GM12878 (cell line): Measurements from ENCODE around the gene FOXJ1. TPM values are rescaled to one million over a fixed set of nuclear protein-coding genes. Genes with fewer than 3 reads are reported as not detected.

Experiments
- ATAC-seq: fragments of 200-7000 bp; cut with Tn5 transposase; 3 replicates; pipeline ENCODE4 v1.9.1; 2020; ENCODE audit warnings: mild to moderate bottlenecking, moderate library complexity
- BruUV-seq: library from RNA; stranded (reverse); fragments of 400-500 nt; replicated peaks from 2 replicates; lab custom pipeline; 2021; lab: Mats Ljungman, UMichigan
- CTCF ChIA-PET: fragments of 300-600 bp; sonication (Branson Sonifier 250); formaldehyde crosslinking; extraction: SDS; loops from one replicate; lab custom pipeline; 2021; ENCODE audit warnings: inconsistent platforms; lab: Yijun Ruan, JAX
- POLR2A ChIA-PET: fragments of 350-600 bp; formaldehyde crosslinking; extraction: SDS; loops from one replicate; lab custom pipeline; 2021; ENCODE audit warnings: inconsistent platforms; lab: Charles Lee
- RAD21 ChIA-PET: fragments of 300-600 bp; sonication (Branson Sonifier 250); formaldehyde crosslinking; loops from one replicate; lab custom pipeline; 2023; ENCODE audit warnings: antibody characterized with exemption; ENCODE audit not compliant: unreplicated experiment; lab: Charles Lee
- SMC1A ChIA-PET: fragments of 300-600 bp; sonication (Branson Sonifier 250); formaldehyde crosslinking; loops from one replicate; lab custom pipeline; 2023; ENCODE audit not compliant: unreplicated experiment, uncharacterized antibody; lab: Charles Lee
- DNase-seq: peaks from one replicate; pipeline ENCODE4 v3.0.0-alpha.2; 2011; ENCODE audit warnings: low read depth, low spot score
- FAIRE-seq: peaks from 3 replicates; lab custom pipeline; 2011; peaks lifted over from hg19 to GRCh38; lab: Jason Lieb, UNC
- H2AFZ ChIP-seq: 2 replicates; pipeline ENCODE4 v1.6.0; 2011; ENCODE audit warnings: low read depth, low read length, control low read depth; ENCODE audit not compliant: control insufficient read depth
- H3K27ac ChIP-seq: 2 replicates; pipeline ENCODE4 v1.5.1; 2011; ENCODE audit warnings: control low read depth; ENCODE audit not compliant: control insufficient read depth, insufficient read depth
- H3K27me3 ChIP-seq, 2 experiments: replicated peaks in 1 of 2; 2 replicates each; pipeline versions ENCODE4 v1.6.0 to v1.6.1; 2011; ENCODE audit warnings: low read length in 1 of 2; ENCODE audit not compliant: control insufficient read depth in 2 of 2, insufficient read depth in 2 of 2
- H3K36me3 ChIP-seq, 2 experiments: 2 replicates each; pipeline ENCODE4 v1.5.1; 2011; ENCODE audit warnings: low read length in 1 of 2; ENCODE audit not compliant: control insufficient read depth in 2 of 2, insufficient read depth in 2 of 2
- H3K4me1 ChIP-seq: 2 replicates; pipeline ENCODE4 v1.6.1; 2011; ENCODE audit warnings: mild to moderate bottlenecking, low read length, moderate library complexity, mixed read lengths; ENCODE audit not compliant: control insufficient read depth, insufficient read depth
- H3K4me2 ChIP-seq: 2 replicates; pipeline ENCODE4 v1.6.0; 2011; ENCODE audit warnings: control low read depth; ENCODE audit not compliant: control insufficient read depth, insufficient read depth
- H3K4me3 ChIP-seq: fragments of 200-600 bp; sonication (generic); 2 replicates; pipeline ENCODE4 v1.5.1; 2016
- H3K79me2 ChIP-seq: 2 replicates; pipeline ENCODE4 v1.6.0; 2011; ENCODE audit warnings: low read length; ENCODE audit not compliant: control insufficient read depth, insufficient read depth
- H3K9ac ChIP-seq: 2 replicates; pipeline ENCODE4 v1.8.0; 2011; ENCODE audit warnings: low read length, control low read depth, mixed read lengths; ENCODE audit not compliant: control insufficient read depth, insufficient read depth
- H3K9me3 ChIP-seq: replicated peaks from 3 replicates; pipeline ENCODE4 v1.5.1; 2011; ENCODE audit warnings: mild to moderate bottlenecking, low read length; ENCODE audit not compliant: control insufficient read depth, insufficient read depth
- H4K20me1 ChIP-seq: 2 replicates; pipeline ENCODE4 v1.6.0; 2011; ENCODE audit not compliant: control insufficient read depth, insufficient read depth
- BACH1 ChIP-seq: fragments of 450-650 bp; IDR thresholded peaks from 2 replicates; pipeline ENCODE4 v1.6.1; 2017; ENCODE audit warnings: mild to moderate bottlenecking, borderline replicate concordance
- BCL3 ChIP-seq: IDR thresholded peaks from 2 replicates; pipeline ENCODE4 v1.6.1; 2011; ENCODE audit warnings: borderline replicate concordance, low read depth, mild to moderate bottlenecking, moderate library complexity, low read length; ENCODE audit not compliant: insufficient read depth, poor library complexity, severe bottlenecking
- CBX5 ChIP-seq: sonication (generic); IDR thresholded peaks from 2 replicates; pipeline ENCODE4 v1.6.1; 2016; ENCODE audit warnings: low read depth, moderate library complexity, mild to moderate bottlenecking, inconsistent platforms
- CREB1 ChIP-seq: IDR thresholded peaks from 2 replicates; pipeline ENCODE4 v1.6.1; 2012; ENCODE audit warnings: low read depth, mild to moderate bottlenecking, inconsistent platforms
- CREM ChIP-seq: IDR thresholded peaks from 2 replicates; pipeline ENCODE4 v1.6.1; 2014; ENCODE audit warnings: antibody characterized with exemption, low read depth
- ELK1 ChIP-seq: IDR thresholded peaks from 2 replicates; pipeline ENCODE4 v1.6.1; 2012; ENCODE audit warnings: low read depth, low read length, improper control_type of control experiment
- HSF1 ChIP-seq: fragments of 150-350 bp; IDR thresholded peaks from 2 replicates; pipeline ENCODE4 v1.6.1; 2014; ENCODE audit warnings: mild to moderate bottlenecking, low read depth, low read length
- MTA2 ChIP-seq: fragments of 450-650 bp; IDR thresholded peaks from 2 replicates; pipeline ENCODE4 v1.6.1; 2016; ENCODE audit warnings: low read depth, mild to moderate bottlenecking, moderate library complexity
- MYB ChIP-seq: fragments of 150-350 bp; IDR thresholded peaks from 2 replicates; pipeline ENCODE4 v1.6.1; 2014; ENCODE audit warnings: mild to moderate bottlenecking, low read depth, low read length, borderline replicate concordance
- NFYB ChIP-seq: IDR thresholded peaks from 2 replicates; pipeline ENCODE4 v1.6.1; 2011; ENCODE audit warnings: low read depth, mild to moderate bottlenecking, low read length, improper control_type of control experiment, moderate library complexity; ENCODE audit not compliant: insufficient read depth
- RELA ChIP-seq: fragments of 450-650 bp; IDR thresholded peaks from 2 replicates; pipeline ENCODE4 v1.8.0; 2014; ENCODE audit warnings: borderline replicate concordance; ENCODE audit not compliant: partially characterized antibody
- STAT3 ChIP-seq: IDR thresholded peaks from 2 replicates; pipeline ENCODE4 v1.6.1; 2011; ENCODE audit warnings: low read depth, low read length, improper control_type of control experiment
- SUPT20H ChIP-seq: IDR thresholded peaks from 2 replicates; pipeline ENCODE4 v1.6.1; 2011; ENCODE audit warnings: low read depth, mild to moderate bottlenecking, low read length, moderate library complexity, borderline replicate concordance; ENCODE audit not compliant: control insufficient read depth
- ZNF217 ChIP-seq: fragments of 450-650 bp; IDR thresholded peaks from 2 replicates; pipeline ENCODE4 v1.6.1; 2017; ENCODE audit warnings: antibody characterized with exemption, mild to moderate bottlenecking
- WGBS: methylation state at CpG from one replicate; pipeline ENCODE4 v1.1.6; 2016; ENCODE audit warnings: low lambda C conversion rate; ENCODE audit not compliant: insufficient replicate concordance, insufficient coverage; ENCODE audit errors: missing lambda C conversion rate; 5-methylcytosine and 5-hydroxymethylcytosine counted together
- in situ Hi-C: fragments of 300-500 bp; cut with MboI; formaldehyde crosslinking; loops from 9 replicates; pipeline ENCODE4 v1.14.3; 2018; ENCODE audit warnings: mixed read lengths
- intact Hi-C: fragments of 100-400 bp; cut with micrococcal nuclease; formaldehyde crosslinking; loops from one replicate; pipeline ENCODE4 v1.14.2; 2022; ENCODE audit not compliant: unreplicated experiment
- polyA plus RNA-seq, 11 experiments: library from polyadenylated mRNA; depleted of rRNA in 4 of 11; unstranded in 6 of 11; stranded (reverse) in 5 of 11; fragments of >200 nt; fragmentation: Nextera tagmentation in 4 of 11; fragmentation: Illumina TruSeq in 1 of 11; extraction: Ambion mirVana in 4 of 11; extraction: Trizol in 1 of 11; gene quantifications; 1 replicate in 1 of 11; 2 replicates in 10 of 11; pipeline versions ENCODE4 v1.2.1 to v1.2.3, GENCODE V29; 2011 to 2016; ENCODE audit warnings: inconsistent platforms in 2 of 11, missing spikeins in 2 of 11, low read depth in 1 of 11
- total RNA-seq, 4 experiments: library from RNA; depleted of rRNA in 3 of 4; stranded (reverse); fragments of >200 nt in 3 of 4; fragmentation: Illumina TruSeq in 1 of 4; extraction: Trizol in 1 of 4; gene quantifications; 2 replicates each; pipeline versions ENCODE4 v1.2.1 to v1.2.3, GENCODE V29; 2013 to 2021

Gene FOXJ1
- total and polyA plus RNA-seq, 10 of the 15 experiments (the other 5 are each of a cell fraction or from before 2014, with no cell fraction given) = not detected

GRCh38 chr17:76086384-76086783, 54.7 kb downstream of the FOXJ1 start:
- no peak for FAIRE-seq
- SMC1A ChIA-PET = no interaction called here
- DNase-seq = no peak
- H4K20me1 ChIP-seq = no peaks in the 10 kb centered on the region
- POLR2A ChIA-PET = no interaction called here
- no peak overlapping the region for H2AFZ ChIP-seq
- no peaks in the 10 kb centered on the region for H3K4me1 ChIP-seq
- CTCF ChIA-PET = no interaction called here
- H3K4me3 ChIP-seq = no peak overlapping the region
- intact Hi-C loops (no loop called here), in situ Hi-C loops (no loop called here)
- BruUV-seq = no TSS peak
- no peaks in the 10 kb centered on the region for H3K79me2 ChIP-seq
- WGBS = 95% methylated on average over 7 of the region's 9 CpGs
- no peak for ATAC-seq
- peaks cover 13 to 20% of the 10 kb centered on the region in 2 experiments; a peak in 3 of 4 replicates for H3K36me3 ChIP-seq
- RAD21 ChIA-PET = no interaction called here
- H3K27me3 ChIP-seq = no peaks in the 10 kb centered on the region
- no peak overlapping the region for H3K9ac ChIP-seq
- no peak overlapping the region for H3K4me2 ChIP-seq
- H3K9me3 ChIP-seq = no peaks in the 10 kb centered on the region
- TF ChIP-seq ELK1 (no peak), CREM (no peak), RELA (no peak), CBX5 (no peak), HSF1 (no peak), BCL3 (no peak), STAT3 (no peak), MYB (no peak), MTA2 (no peak), BACH1 (no peak), SUPT20H (no peak), CREB1 (no peak), NFYB (no peak), ZNF217 (no peak)
- no peak overlapping the region for H3K27ac ChIP-seq
